MCF 10A (cell line): ENCODE measurements around the gene NPAS1. TPM values are rescaled to one million over a fixed set of nuclear protein-coding genes. Genes with fewer than 3 reads are reported as not detected.

Experiments used
- BruUV-seq: library from RNA; stranded (reverse); fragments of 400-500 nt; replicated peaks from 2 replicates; lab custom pipeline; 2021; lab: Mats Ljungman, UMichigan
- CTCF ChIA-PET: fragments of 300-600 bp; sonication (Branson Sonifier 250); formaldehyde crosslinking; extraction: SDS; loops from one replicate; lab custom pipeline; 2021; ENCODE audit warnings: antibody characterized with exemption, inconsistent platforms; lab: Yijun Ruan, JAX
- POLR2A ChIA-PET: fragments of 300-600, 350-650 bp; sonication (Branson Sonifier 250); formaldehyde crosslinking; extraction: SDS; loops from one replicate; lab custom pipeline; 2020; ENCODE audit warnings: antibody characterized with exemption, inconsistent platforms; lab: Yijun Ruan, JAX
- DNase-seq: peaks from one replicate; pipeline ENCODE4 v3.0.0-alpha.2; 2018; ENCODE audit not compliant: unreplicated experiment
- H3K27ac Mint-ChIP-seq: one replicate; pipeline ENCODE4 v1.8.0; 2022; ENCODE audit warnings: mild to moderate bottlenecking, low read depth, mixed read lengths; ENCODE audit not compliant: unreplicated experiment
- H3K27me3 Mint-ChIP-seq: one replicate; pipeline ENCODE4 v1.8.0; 2022; ENCODE audit warnings: mixed read lengths; ENCODE audit not compliant: insufficient read depth, unreplicated experiment
- H3K36me3 Mint-ChIP-seq: one replicate; pipeline ENCODE4 v1.8.0; 2022; ENCODE audit warnings: mild to moderate bottlenecking, moderate library complexity, mixed read lengths; ENCODE audit not compliant: insufficient read depth, unreplicated experiment
- H3K4me1 Mint-ChIP-seq: one replicate; pipeline ENCODE4 v1.8.0; 2022; ENCODE audit warnings: mixed read lengths; ENCODE audit not compliant: insufficient read depth, unreplicated experiment
- H3K4me3 Mint-ChIP-seq: one replicate; pipeline ENCODE4 v1.8.0; 2022; ENCODE audit warnings: mild to moderate bottlenecking, moderate library complexity, mixed read lengths; ENCODE audit not compliant: unreplicated experiment
- H3K9me3 Mint-ChIP-seq: one replicate; pipeline ENCODE4 v1.8.0; 2022; ENCODE audit warnings: mixed read lengths; ENCODE audit not compliant: unreplicated experiment
- CTCF ChIP-seq: fragments of 200-600 bp; IDR thresholded peaks from one replicate; pipeline ENCODE4 v1.8.0; 2022; ENCODE audit warnings: antibody characterized with exemption, mild to moderate bottlenecking; ENCODE audit not compliant: unreplicated experiment
- intact Hi-C: fragments of 100-400 bp; cut with micrococcal nuclease; formaldehyde crosslinking; loops from 2 replicates; pipeline ENCODE4 v1.14.1; 2022
- total RNA-seq: library from RNA; stranded (reverse); gene quantifications from 2 replicates; pipeline ENCODE4 v1.2.3, GENCODE V29; 2022

Gene NPAS1
- total RNA-seq, 1 experiment from 2014 or later = 0.68 TPM

- peaks cover 62% of the 10 kb centered on the region for H3K36me3 Mint-ChIP-seq
- DNase-seq = no peak
- no peaks in the 10 kb centered on the region for H3K27me3 Mint-ChIP-seq
- CTCF ChIA-PET = interaction anchor here (0.6 to 1.8 kb wide), 3 partner anchors 8 to 126 kb away, joined by 4 to 9 read pairs (median 4); no protein-coding TSS in a partner anchor
- TF ChIP-seq CTCF = no peak
- no TSS peak for BruUV-seq
- POLR2A ChIA-PET = no interaction called here
- no peak overlapping the region for H3K4me3 Mint-ChIP-seq
- no peaks in the 10 kb centered on the region for H3K9me3 Mint-ChIP-seq
- no peak overlapping the region for H3K27ac Mint-ChIP-seq
- H3K4me1 Mint-ChIP-seq = no peaks in the 10 kb centered on the region
- intact Hi-C loops = no loop called here
Observed at GRCh38 chr19:46999878-47000277, 19.8 kb upstream of the NPAS1 start.

DNA sequence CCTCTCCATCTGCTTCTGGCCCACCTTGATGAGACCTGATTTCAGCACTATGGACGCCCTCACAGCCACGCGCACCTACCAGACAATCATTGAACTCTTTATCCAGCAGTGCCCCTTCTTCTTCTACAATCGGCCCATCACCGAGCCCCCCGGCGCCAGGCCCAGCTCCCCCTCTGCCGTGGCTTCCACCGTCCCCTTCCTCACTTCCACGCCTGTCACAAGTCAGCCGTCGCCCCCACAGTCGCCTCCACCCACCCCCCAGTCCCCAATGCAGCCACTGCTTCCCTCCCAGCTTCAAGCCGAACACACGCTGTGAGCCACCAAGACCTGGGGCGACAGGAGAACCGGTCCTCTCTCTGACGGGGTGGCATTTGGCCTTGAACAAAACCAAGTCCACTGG is 19.3 kb upstream of the NPAS1 start:
- Mint-ChIP-seq H3K4me1 (no peaks in the 10 kb centered on the region), H3K4me3 (no peak overlapping the region), H3K27ac (no peak overlapping the region), H3K27me3 (no peaks in the 10 kb centered on the region), H3K9me3 (peaks cover under 1% of the 10 kb centered on the region), H3K36me3 (peaks cover 57% of the 10 kb centered on the region)
- BruUV-seq = no TSS peak
- POLR2A ChIA-PET = no interaction called here
- TF ChIP-seq CTCF = no peak
- CTCF ChIA-PET = interaction anchor here (0.6 to 1.8 kb wide), 3 partner anchors 12 to 243 kb away, joined by 4 to 9 read pairs (median 5); no protein-coding TSS in a partner anchor
- no peak for DNase-seq
- intact Hi-C loops = no loop called here

- peaks cover 7% of the 10 kb centered on the region for H3K9me3 Mint-ChIP-seq
- ChIA-PET POLR2A (interaction anchor here (0.9 kb wide), 1 partner anchor 11 kb away, joined by 3 read pairs; no protein-coding TSS in a partner anchor), CTCF (interaction anchor here (0.5 to 3.6 kb wide), 5 partner anchors 9 to 244 kb away, joined by 3 to 25 read pairs (median 5); no protein-coding TSS in a partner anchor)
- intact Hi-C loops = no loop called here
- no peak overlapping the region for H3K4me3 Mint-ChIP-seq
- no peak for TF ChIP-seq CTCF
- H3K27ac Mint-ChIP-seq = no peak overlapping the region
- no peaks in the 10 kb centered on the region for H3K27me3 Mint-ChIP-seq
- no TSS peak for BruUV-seq
- H3K36me3 Mint-ChIP-seq = peaks cover 54% of the 10 kb centered on the region
- H3K4me1 Mint-ChIP-seq = no peaks in the 10 kb centered on the region
- no peak for DNase-seq
Observed at GRCh38 chr19:47001584-47001983, 18.1 kb upstream of the NPAS1 start.

- CTCF ChIA-PET = interaction anchor here (0.6 to 3.6 kb wide), 3 partner anchors 10 to 925 kb away, joined by 3 to 25 read pairs (median 10); no protein-coding TSS in a partner anchor
- intact Hi-C loops = no loop called here
- H3K9me3 Mint-ChIP-seq = peaks cover 7% of the 10 kb centered on the region
- POLR2A ChIA-PET = interaction anchor here (0.6 to 0.9 kb wide), 2 partner anchors 111 to 153 kb away, joined by 3 to 5 read pairs; partner anchors contain the start of gene ZC3H4
- no peak overlapping the region for H3K27ac Mint-ChIP-seq
- no peak for DNase-seq
- H3K4me1 Mint-ChIP-seq = no peaks in the 10 kb centered on the region
- peaks cover 51% of the 10 kb centered on the region for H3K36me3 Mint-ChIP-seq
- H3K27me3 Mint-ChIP-seq = no peaks in the 10 kb centered on the region
- no peak overlapping the region for H3K4me3 Mint-ChIP-seq
- BruUV-seq = no TSS peak
- TF ChIP-seq CTCF = no peak
Observed at GRCh38 chr19:47002106-47002766, 17.4 kb upstream of the NPAS1 start.
